ENCODE data around the gene SPEM3. TPM values are rescaled to one million over a fixed set of nuclear protein-coding genes. Genes with fewer than 3 reads are reported as not detected.

Gene SPEM3
- total and polyA plus RNA-seq, 8 donors: not detected

DNA sequence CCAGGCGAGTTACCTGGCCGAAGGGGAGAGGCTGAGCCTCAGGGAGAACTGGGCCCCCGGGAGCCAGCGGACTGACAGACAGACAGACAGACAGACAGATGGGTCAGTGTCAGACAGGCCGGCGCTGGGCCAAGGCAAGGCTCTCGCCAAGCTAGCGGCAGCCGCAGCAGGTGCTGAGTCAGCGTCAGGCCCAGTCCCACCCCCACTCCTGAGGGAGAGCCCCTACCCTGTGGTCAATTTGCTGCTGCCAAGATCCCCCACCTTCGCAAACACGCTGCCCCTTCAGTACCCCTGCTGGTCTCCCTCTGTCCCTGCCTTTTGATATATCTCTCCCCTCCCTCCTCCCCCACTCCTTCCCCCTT is 12.2 kb downstream of the SPEM3 start:
- DNase-seq (peak in 2 of 4 donors; percentile 58 to 83), ATAC-seq (no peak)
- Histone ChIP-seq H3K36me3 (no peaks in the 10 kb centered on the region), H3K27me3 (peaks cover 17 to 67% of the 10 kb centered on the region in 2 donors), H3K27ac (no peak overlapping the region), H3K9me3 (no peaks in the 10 kb centered on the region), H3K4me3 (no peak overlapping the region), H3K4me1 (peaks cover 32 to 63% of the 10 kb centered on the region in 2 donors)
- no peak for TF ChIP-seq CTCF (IDR thresholded peaks at IDR 0.05)
- intact Hi-C loops (cut with DNase I): no loop called here

DNA sequence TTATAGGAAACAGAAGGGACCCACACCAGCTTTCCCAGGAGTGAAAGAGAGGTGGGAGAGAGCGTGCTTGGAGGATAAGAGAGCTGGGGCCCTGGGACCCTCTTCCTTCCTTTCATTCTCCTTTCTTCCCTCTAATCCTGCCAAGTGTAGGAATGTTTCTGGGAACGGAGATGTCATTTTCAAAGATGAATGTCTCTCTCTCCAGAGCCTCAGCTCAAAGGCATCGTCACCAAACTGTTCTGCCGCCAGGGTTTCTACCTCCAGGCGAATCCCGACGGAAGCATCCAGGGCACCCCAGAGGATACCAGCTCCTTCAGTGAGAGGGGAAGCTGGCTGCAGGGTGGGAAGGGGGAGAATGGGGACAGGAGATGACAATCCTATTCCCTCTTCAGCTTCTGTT is 12.6 kb downstream of the SPEM3 start:
- ATAC-seq (no peak), DNase-seq (no peak)
- H3K36me3 ChIP-seq: no peaks in the 10 kb centered on the region
- no peak overlapping the region for H3K27ac ChIP-seq
- peaks cover 30 to 60% of the 10 kb centered on the region in 2 donors for H3K4me1 ChIP-seq
- H3K4me3 ChIP-seq: no peak overlapping the region
- no peak for TF ChIP-seq CTCF (IDR thresholded peaks at IDR 0.05)
- H3K27me3 ChIP-seq: peaks cover 17 to 70% of the 10 kb centered on the region in 2 donors
- intact Hi-C loops (cut with DNase I): no loop called here
- H3K9me3 ChIP-seq: no peaks in the 10 kb centered on the region

DNA sequence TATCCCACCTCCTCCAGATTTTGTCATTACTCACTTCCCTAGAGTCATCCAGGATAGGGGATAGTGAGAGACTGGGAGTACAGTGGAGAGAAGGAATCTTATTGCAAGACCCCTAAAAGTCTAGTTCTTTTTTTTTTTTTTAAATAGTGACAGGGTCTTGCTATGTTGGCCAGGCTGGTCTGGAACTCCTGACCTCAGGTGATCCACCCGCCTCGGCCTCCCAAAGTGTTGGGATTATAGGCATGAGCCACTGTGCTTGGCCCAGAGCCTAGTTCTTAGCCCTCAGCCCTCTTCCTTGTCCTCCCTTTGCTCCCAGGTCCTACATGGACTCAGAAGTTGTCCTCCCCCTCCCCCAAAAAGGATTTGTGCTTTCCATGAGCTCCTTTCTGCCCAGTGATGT is 13.5 kb downstream of the SPEM3 start:
- Histone ChIP-seq H3K9me3 (no peaks in the 10 kb centered on the region), H3K27ac (no peak overlapping the region), H3K4me1 (peaks cover 23 to 55% of the 10 kb centered on the region in 2 donors), H3K4me3 (no peak overlapping the region), H3K36me3 (no peaks in the 10 kb centered on the region), H3K27me3 (peaks cover 25 to 79% of the 10 kb centered on the region in 2 donors)
- DNase-seq (no peak), ATAC-seq (no peak)
- no peak for TF ChIP-seq CTCF (IDR thresholded peaks at IDR 0.05)
- intact Hi-C loops (cut with DNase I): no loop called here

- no peak overlapping the region for H3K27ac ChIP-seq
- ATAC-seq: no peak
- DNase-seq: no peak
- H3K4me3 ChIP-seq: no peak overlapping the region
- peaks cover 25 to 87% of the 10 kb centered on the region in 2 donors for H3K27me3 ChIP-seq
- intact Hi-C loops (cut with DNase I): no loop called here
- H3K9me3 ChIP-seq: no peaks in the 10 kb centered on the region
- H3K4me1 ChIP-seq: peaks cover 17 to 38% of the 10 kb centered on the region in 2 donors
- TF ChIP-seq CTCF (IDR thresholded peaks at IDR 0.05): no peak
- no peaks in the 10 kb centered on the region for H3K36me3 ChIP-seq
These were observed 15.1 kb downstream of the SPEM3 start for GRCh38 chr17:7443499-7444485.

Data from left lung (tissue), 10 donors.